Choroid plexus epithelial cell (primary cell): ENCODE data around the gene N4BP2.
"Not testable (repeated sequence)": the region's sequence is repeated elsewhere in the genome, so short reads cannot be mapped to it uniquely, and the experiment has no call there.

Experiments
- DNase-seq: peaks from one replicate; pipeline ENCODE4 v3.0.0-alpha.2; 2010; ENCODE audit warnings: low read depth
- H3K4me3 ChIP-seq: 2 replicates; pipeline ENCODE4 v1.5.1; 2011; ENCODE audit warnings: low read depth, mild to moderate bottlenecking, control low read depth, low read length, moderate library complexity
- CTCF ChIP-seq: conservative IDR thresholded peaks from 2 replicates; pipeline ENCODE4 v1.5.1; 2011; ENCODE audit warnings: low read depth, mild to moderate bottlenecking, control low read depth, inconsistent platforms, low read length, moderate library complexity

The N4BP2 gene

GRCh38 chr4:40056716-40057585, at the start of gene N4BP2:
Gene N4BP2, plus strand, starts transcription at chr4:40056850. Its CDS starts 40,491 bp downstream, at chr4:40097341.
- DNase-seq = peak; percentile 87
- peak within 1 kb of the TSS; percentile 85 for H3K4me3 ChIP-seq
- peak; percentile 55 for TF ChIP-seq CTCF

- no peak for DNase-seq
- no peak overlapping the region for H3K4me3 ChIP-seq
- TF ChIP-seq CTCF = no peak
These were observed 40.6 kb upstream of the N4BP2 start for GRCh38 chr4:40016007-40016406.

GRCh38 chr4:40020221-40020620, 36.4 kb upstream of the N4BP2 start:
- no peak for TF ChIP-seq CTCF
- H3K4me3 ChIP-seq = no peak overlapping the region
- DNase-seq = no peak

GRCh38 chr4:40021116-40021515, 35.5 kb upstream of the N4BP2 start:
- not testable (repeated sequence) for H3K4me3 ChIP-seq, DNase-seq

GRCh38 chr4:40024049-40024448, 32.6 kb upstream of the N4BP2 start:
- not testable (repeated sequence) for H3K4me3 ChIP-seq

GRCh38 chr4:40032785-40033184, 23.9 kb upstream of the N4BP2 start:
- H3K4me3 ChIP-seq = no peak overlapping the region
- no peak for TF ChIP-seq CTCF
- DNase-seq = no peak

More at GRCh38 chr4:40024049-40024448, 32.6 kb upstream of the N4BP2 start:
- DNase-seq = not testable (repeated sequence)

GRCh38 chr4:40033613-40034012, 23.0 kb upstream of the N4BP2 start:
- no peak for TF ChIP-seq CTCF
- no peak overlapping the region for H3K4me3 ChIP-seq
- no peak for DNase-seq

- DNase-seq = no peak
- TF ChIP-seq CTCF = no peak
- H3K4me3 ChIP-seq = no peak overlapping the region
These were observed 17.7 kb upstream of the N4BP2 start for GRCh38 chr4:40038977-40039376.
